ENCODE data around the gene GID8. TPM values are rescaled to one million over a fixed set of nuclear protein-coding genes. Genes with fewer than 3 reads are reported as not detected.

GID8 gene
- total RNA-seq, 1 donor from 2014 or later: 9.2 TPM

DNA sequence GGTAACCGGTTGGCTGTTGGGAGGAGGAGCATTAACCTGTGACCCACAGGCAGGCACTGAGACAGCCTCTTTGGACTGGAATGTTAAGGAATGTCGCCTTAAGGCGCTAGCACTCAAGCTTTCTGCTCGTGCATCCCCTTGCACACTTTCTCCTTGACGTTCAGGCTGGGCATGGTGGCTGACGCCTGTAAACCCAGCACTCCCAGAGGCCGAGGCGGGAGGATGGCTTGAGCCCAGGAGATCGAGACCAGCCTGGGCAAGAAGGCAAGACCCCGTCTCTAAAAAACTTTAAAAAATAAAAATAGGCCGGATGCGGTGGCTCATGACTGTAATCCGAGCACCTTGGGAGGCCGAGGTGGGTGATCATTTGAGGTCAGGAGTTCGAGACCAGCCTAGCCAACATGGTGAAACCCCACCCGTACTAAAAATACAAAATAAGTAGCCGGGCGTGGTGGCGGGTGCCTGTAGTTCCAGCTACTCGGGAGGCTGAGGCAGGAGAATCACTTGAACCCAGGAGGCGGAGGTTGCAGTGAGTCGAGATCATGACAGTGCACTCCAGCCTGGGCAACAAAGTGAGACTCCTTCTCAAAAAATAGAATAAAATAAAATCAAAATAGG, 1.9 kb upstream of the GID8 start:
- no peak for DNase-seq (ENCODE audit: low spot score in 2 of 2)
- TF ChIP-seq, protein P1, sequence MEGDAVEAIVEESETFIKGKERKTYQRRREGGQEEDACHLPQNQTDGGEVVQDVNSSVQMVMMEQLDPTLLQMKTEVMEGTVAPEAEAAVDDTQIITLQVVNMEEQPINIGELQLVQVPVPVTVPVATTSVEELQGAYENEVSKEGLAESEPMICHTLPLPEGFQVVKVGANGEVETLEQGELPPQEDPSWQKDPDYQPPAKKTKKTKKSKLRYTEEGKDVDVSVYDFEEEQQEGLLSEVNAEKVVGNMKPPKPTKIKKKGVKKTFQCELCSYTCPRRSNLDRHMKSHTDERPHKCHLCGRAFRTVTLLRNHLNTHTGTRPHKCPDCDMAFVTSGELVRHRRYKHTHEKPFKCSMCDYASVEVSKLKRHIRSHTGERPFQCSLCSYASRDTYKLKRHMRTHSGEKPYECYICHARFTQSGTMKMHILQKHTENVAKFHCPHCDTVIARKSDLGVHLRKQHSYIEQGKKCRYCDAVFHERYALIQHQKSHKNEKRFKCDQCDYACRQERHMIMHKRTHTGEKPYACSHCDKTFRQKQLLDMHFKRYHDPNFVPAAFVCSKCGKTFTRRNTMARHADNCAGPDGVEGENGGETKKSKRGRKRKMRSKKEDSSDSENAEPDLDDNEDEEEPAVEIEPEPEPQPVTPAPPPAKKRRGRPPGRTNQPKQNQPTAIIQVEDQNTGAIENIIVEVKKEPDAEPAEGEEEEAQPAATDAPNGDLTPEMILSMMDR (IDR thresholded peaks at IDR 0.05): no peak
- H3K4me1 ChIP-seq: peaks cover 18 to 26% of the 10 kb centered on the region in 2 donors
- H3K27ac ChIP-seq: no peak overlapping the region
- no peaks in the 10 kb centered on the region for H3K9me3 ChIP-seq
- no peaks in the 10 kb centered on the region for H3K27me3 ChIP-seq
- intact Hi-C loops (cut with DNase I): loop anchor here (5.0 to 10.0 kb wide), 4 partner anchors 59 to 701 kb away; partner anchors contain the start of genes OSBPL2, TCFL5 and YTHDF1
- H3K4me3 ChIP-seq: peak overlapping the region; percentile 82 to 91
- no peaks in the 10 kb centered on the region for H3K36me3 ChIP-seq

GRCh38 chr20:62937268-62938104, 461 bp upstream of the GID8 start:
- no peaks in the 10 kb centered on the region for H3K9me3 ChIP-seq
- TF ChIP-seq, protein P1 (IDR thresholded peaks at IDR 0.05): no peak
- H3K27ac ChIP-seq: peak overlapping the region; percentile 89 to 93
- peak overlapping the region; percentile 82 to 91 for H3K4me3 ChIP-seq
- DNase-seq (ENCODE audit: low spot score in 2 of 2): peak; percentile 85 to 98
- H3K36me3 ChIP-seq: peaks cover 5 to 6% of the 10 kb centered on the region in 2 donors
- peaks cover 18 to 26% of the 10 kb centered on the region in 2 donors for H3K4me1 ChIP-seq
- no peaks in the 10 kb centered on the region for H3K27me3 ChIP-seq
- intact Hi-C loops (cut with DNase I): loop anchor here (1.0 to 10.0 kb wide), 8 partner anchors 8 to 703 kb away; partner anchors contain the start of genes OSBPL2, SLC17A9, TCFL5 and YTHDF1

DNA sequence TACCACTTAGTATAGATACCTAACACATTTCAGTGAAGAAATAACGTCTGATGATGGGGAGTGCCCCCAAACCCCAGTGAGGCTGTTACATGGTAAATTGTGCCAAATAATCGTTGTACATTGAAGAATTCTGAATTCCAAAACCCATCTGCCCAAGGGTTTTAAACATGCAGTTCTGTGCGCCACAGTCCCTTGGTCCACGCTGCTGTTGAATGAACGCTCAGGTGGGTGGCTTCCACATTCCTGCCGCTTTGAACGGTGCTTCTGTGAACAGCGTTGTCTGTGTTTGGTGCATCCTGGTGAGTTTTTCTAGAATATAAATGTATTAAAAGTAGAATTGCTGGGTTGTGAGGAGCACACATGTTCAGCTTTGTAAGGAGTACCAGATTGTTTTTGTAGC, 2.9 kb downstream of the GID8 start:
- intact Hi-C loops (cut with DNase I): no loop called here
- peaks cover 17 to 18% of the 10 kb centered on the region in 2 donors for H3K4me1 ChIP-seq
- no peak overlapping the region for H3K27ac ChIP-seq
- H3K9me3 ChIP-seq: no peaks in the 10 kb centered on the region
- H3K36me3 ChIP-seq: peaks cover 34 to 37% of the 10 kb centered on the region in 2 donors
- H3K4me3 ChIP-seq: no peak overlapping the region
- no peaks in the 10 kb centered on the region for H3K27me3 ChIP-seq
- TF ChIP-seq, protein P1 (IDR thresholded peaks at IDR 0.05): no peak
- DNase-seq (ENCODE audit: low spot score in 2 of 2): no peak

DNA sequence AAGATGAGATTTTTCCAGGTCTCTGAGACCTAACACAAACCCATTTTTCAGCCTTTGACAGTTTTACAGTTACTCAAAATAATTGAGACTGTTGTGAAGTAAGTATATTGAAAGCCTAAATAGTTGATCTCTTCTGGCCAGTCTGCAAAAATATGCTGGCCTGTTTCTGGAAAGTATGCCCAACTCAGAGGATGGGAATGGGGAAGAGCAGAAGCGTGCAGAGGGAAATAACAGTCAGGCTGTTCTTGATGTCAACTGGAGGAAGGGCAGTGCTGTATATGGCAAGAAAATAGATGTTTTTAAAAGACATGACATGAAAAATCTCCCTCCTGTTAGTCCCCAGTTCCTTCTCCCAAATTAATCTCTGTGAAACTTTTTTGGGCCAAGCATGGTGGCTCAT, 3.8 kb downstream of the GID8 start:
- H3K36me3 ChIP-seq: peaks cover 43 to 46% of the 10 kb centered on the region in 2 donors
- H3K27me3 ChIP-seq: no peaks in the 10 kb centered on the region
- no peak for DNase-seq (ENCODE audit: low spot score in 2 of 2)
- intact Hi-C loops (cut with DNase I): no loop called here
- no peaks in the 10 kb centered on the region for H3K9me3 ChIP-seq
- H3K4me3 ChIP-seq: no peak overlapping the region
- peaks cover 9% of the 10 kb centered on the region in 2 donors for H3K4me1 ChIP-seq
- TF ChIP-seq, protein P1 (IDR thresholded peaks at IDR 0.05): no peak
- no peak overlapping the region for H3K27ac ChIP-seq

DNA sequence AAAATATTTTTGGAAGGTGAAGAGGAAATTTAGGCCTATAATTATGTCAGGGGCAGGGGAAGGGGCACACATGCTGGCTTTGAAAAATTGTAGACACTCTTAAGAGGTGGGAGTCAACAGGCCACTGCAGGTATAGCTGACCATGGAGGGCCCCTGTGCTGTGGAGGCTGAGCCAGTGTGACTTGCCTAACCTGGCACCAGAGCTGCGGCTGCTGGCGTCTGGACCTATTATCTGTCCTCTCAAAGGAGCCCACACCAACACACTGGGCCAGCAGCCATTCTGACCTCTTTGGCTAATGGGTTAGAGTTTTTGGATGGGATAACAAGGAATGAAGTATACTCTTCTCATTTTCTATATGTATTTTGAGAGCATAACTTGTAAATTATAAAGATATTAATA, 4.5 kb downstream of the GID8 start:
- no peak overlapping the region for H3K4me3 ChIP-seq
- no peak overlapping the region for H3K27ac ChIP-seq
- TF ChIP-seq, protein P1 (IDR thresholded peaks at IDR 0.05): no peak
- no peak for DNase-seq (ENCODE audit: low spot score in 2 of 2)
- no peaks in the 10 kb centered on the region for H3K9me3 ChIP-seq
- intact Hi-C loops (cut with DNase I): no loop called here
- peaks cover 7 to 8% of the 10 kb centered on the region in 2 donors for H3K4me1 ChIP-seq
- peaks cover 50 to 53% of the 10 kb centered on the region in 2 donors for H3K36me3 ChIP-seq
- no peaks in the 10 kb centered on the region for H3K27me3 ChIP-seq

Measured in ascending aorta (tissue), 2 donors.